GM18499 (cell line): ENCODE measurements around the gene FREM1.

Experiments
- ATAC-seq: cut with Tn5 transposase; IDR thresholded peaks from one replicate; pipeline ENCODE4 v1.9.1; 2021; ENCODE audit warnings: moderate number of reproducible peaks; ENCODE audit not compliant: insufficient read depth, unreplicated experiment

FREM1 gene

GRCh38 chr9:14769230-14769571 is 141.0 kb downstream of the FREM1 start:
- ATAC-seq = no peak

- no peak for ATAC-seq
Observed at GRCh38 chr9:14768405-14769229, 141.6 kb downstream of the FREM1 start.

- no peak for ATAC-seq
Observed at GRCh38 chr9:14766299-14766698, 143.9 kb downstream of the FREM1 start.

DNA sequence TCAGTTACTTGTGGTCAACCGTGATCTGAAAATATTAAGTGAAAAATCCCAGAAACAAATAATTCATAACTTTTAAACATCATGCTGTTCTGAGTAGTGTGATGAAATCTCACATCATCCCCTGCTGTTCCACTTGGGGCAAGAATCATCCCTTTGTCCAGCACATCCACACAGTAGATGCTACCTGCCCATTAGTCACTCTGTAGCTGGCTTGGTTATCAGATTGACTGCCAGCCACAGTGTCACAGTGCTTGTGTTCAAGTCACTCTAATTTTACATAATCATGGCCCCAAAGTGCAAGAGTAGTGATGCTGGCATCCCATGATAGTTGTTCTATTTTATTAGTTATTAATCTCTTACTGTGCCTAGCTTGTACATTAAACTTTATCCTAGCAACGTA is 148.6 kb downstream of the FREM1 start:
- ATAC-seq = no peak

GRCh38 chr9:14760060-14760459 is 150.2 kb downstream of the FREM1 start:
- no peak for ATAC-seq

- ATAC-seq = no peak
Observed at GRCh38 chr9:14756291-14756690, 153.9 kb downstream of the FREM1 start.

- no peak for ATAC-seq
Observed at GRCh38 chr9:14752871-14753270, 157.4 kb downstream of the FREM1 start.

GRCh38 chr9:14752271-14752670 is 158.0 kb downstream of the FREM1 start:
- ATAC-seq = no peak

DNA sequence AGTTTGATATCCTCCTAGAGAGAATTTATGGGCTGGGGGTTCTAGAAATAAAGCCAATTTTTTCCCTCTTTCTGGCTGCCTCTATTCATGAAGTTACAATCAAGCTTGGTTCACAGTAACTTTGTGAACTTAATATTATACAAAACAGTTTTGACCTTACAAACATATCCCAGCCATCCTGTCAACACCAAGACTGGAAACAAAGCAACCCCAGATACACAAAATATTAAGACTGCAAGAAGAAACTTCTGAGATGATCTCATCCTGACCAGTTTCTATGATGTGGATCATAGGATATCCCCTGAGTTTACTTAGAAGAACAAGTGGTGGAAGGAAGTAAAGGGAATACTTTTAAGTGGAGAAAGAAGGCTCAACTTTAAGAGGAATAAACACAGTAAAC is 159.4 kb downstream of the FREM1 start:
- no peak for ATAC-seq

- ATAC-seq = no peak
Observed at GRCh38 chr9:14749741-14750211, 160.5 kb downstream of the FREM1 start.

DNA sequence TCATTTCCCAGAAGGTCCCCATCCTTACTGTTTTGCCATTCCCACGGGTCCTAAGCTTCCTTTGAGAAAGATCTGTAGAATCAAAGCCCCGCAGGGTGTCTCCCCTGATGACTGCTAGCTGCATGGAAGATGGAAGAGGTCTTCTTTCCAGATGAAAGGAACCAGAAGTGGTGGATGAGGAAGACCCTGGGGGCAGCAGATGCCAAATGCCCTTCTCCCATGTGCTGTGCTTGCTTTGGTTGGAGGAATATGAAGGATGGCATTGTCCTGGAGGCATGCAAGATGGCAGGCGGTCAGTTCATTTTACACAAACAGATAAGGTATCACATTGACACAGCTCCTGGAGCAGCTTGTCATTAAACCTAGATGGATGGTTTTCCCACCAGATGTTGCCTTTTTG is 161.9 kb downstream of the FREM1 start:
- ATAC-seq = no peak

DNA sequence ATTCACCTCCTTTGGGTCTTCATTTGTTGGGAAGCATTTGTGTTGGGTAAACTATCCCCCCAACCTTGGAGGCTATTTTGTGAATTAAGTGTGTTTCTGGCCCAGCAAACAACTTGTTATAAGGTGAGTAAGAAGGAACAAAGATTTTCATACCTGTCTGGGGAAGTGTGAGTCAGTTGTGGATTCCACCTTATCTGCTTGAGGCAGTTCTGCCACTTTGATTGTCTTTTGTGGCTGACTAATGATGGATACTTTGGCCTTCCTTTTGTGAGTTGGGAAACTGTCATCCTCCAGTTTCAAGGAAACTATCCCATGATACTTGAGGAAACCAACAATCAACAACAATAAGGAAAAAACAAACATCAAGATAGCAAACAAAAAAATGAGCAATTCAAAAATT is 163.1 kb downstream of the FREM1 start:
- ATAC-seq = no peak

GRCh38 chr9:14746626-14747025 is 163.6 kb downstream of the FREM1 start:
- no peak for ATAC-seq

GRCh38 chr9:14744768-14745167 is 165.5 kb downstream of the FREM1 start:
- no peak for ATAC-seq

DNA sequence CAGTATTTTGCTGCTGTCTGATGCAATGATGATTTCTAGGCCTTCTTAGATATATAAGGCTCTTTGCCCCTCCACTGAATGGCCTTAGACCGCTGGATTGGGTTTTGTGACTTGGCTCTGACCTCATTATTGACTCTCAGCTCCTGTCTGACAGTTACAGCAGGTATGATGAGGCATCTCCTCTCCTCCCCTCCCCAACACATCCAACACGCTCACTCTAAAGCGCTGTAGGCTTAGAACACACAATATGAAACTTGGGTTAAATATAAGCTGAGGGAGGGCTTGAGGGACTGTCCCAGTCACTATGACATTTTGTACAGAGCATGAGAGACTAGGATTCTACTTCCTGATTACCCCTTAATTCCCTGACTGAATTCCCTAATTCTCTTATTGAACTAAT is 168.9 kb downstream of the FREM1 start:
- ATAC-seq = no peak

GRCh38 chr9:14733133-14733532 is 177.1 kb downstream of the FREM1 start:
- no peak for ATAC-seq

GRCh38 chr9:14731294-14731981 is 178.8 kb downstream of the FREM1 start:
- no peak for ATAC-seq

- ATAC-seq = no peak
Observed at GRCh38 chr9:14730461-14730898, 179.7 kb downstream of the FREM1 start.

DNA sequence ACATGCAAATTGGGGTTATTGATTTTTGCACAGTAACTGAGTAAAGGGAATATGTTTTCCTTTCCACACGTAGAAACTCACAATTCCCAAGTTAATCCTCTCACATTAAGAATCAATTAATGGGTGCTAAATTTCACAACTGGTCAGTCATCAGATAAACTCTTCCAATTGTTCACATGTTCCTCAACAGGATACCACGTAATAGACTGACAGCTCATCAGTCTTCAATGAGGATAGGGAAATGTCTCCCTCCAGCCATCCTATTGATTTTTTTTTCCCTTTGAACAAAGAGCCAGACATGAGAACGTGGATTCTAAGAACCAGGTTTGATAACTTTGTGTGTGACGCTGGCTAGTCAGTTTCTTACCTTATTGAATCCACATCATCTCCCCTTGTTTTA is 186.9 kb downstream of the FREM1 start:
- no peak for ATAC-seq

DNA sequence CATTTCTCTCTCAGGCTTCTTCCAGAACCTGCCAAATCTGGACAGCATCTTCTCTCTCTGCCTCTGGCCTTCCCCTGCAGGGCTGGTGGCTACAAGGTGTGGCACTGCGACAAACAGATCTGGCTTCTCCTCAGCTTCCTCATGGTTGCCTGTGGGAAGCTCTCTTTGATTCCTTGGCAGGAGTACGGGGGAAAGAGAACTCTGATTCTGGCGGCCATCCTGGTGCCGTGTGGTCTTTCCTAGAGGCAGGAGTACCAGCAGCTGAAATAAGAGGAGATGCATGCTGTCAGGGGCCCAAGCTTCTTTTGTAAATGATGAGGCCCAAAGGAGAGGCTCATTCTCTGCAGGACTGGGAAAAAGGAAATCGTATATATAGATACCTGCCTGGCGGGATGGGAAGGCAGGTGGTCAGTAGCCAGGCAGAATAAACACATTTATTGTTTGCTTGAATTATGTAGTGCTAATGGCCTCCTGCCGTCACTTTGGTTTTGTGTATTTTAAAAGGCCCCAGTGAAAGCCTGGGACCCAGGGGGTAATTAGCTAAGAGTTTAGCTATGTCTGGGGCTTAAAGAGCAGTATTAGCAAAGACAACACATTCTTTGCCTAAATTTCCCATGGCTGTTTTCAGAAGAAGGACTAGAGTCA is 187.7 kb downstream of the FREM1 start, which contains the start of gene CER1:
TSS of gene CER1 (minus strand) at position 343 of the 645 bp plus-strand sequence. CDS start at position 282, 61 bp downstream.
- ATAC-seq = no peak
